GM23338 (cell line): ENCODE results near the gene CNOT10.

Experiments
- CTCF ChIP-seq, 2 experiments: fragments of 200-600 bp in 1 of 2; sonication (generic) in 1 of 2; conservative IDR thresholded peaks; 2 replicates each; pipeline versions ENCODE4 v1.5.1 to v1.6.1; 2016 to 2017; ENCODE audit warnings: antibody characterized with exemption in 2 of 2, low read depth in 2 of 2, mild to moderate bottlenecking in 2 of 2, moderate library complexity in 1 of 2
- ETS1 ChIP-seq: IDR thresholded peaks from 2 replicates; pipeline ENCODE4 v1.6.1; 2016; ENCODE audit warnings: antibody characterized with exemption
- EZH2 ChIP-seq: fragments of 200-600 bp; sonication (generic); IDR thresholded peaks from one replicate; pipeline ENCODE4 v1.8.0; 2017; ENCODE audit warnings: antibody characterized with exemption, mild to moderate bottlenecking, low read depth; ENCODE audit not compliant: unreplicated experiment
- EZH2phosphoT487 ChIP-seq: fragments of 200-600 bp; sonication (generic); IDR thresholded peaks from one replicate; pipeline ENCODE4 v1.8.1; 2018; ENCODE audit warnings: antibody characterized with exemption; ENCODE audit not compliant: unreplicated experiment
- JUNB ChIP-seq: IDR thresholded peaks from one replicate; pipeline ENCODE4 v1.6.1; 2016; ENCODE audit warnings: antibody characterized with exemption; ENCODE audit not compliant: unreplicated experiment
- POLR2AphosphoS5 ChIP-seq: IDR thresholded peaks from 2 replicates; pipeline ENCODE4 v1.6.1; 2016; ENCODE audit warnings: antibody characterized with exemption, low read depth
- REST ChIP-seq: IDR thresholded peaks from one replicate; pipeline ENCODE4 v1.6.1; 2018; ENCODE audit warnings: antibody characterized with exemption; ENCODE audit not compliant: unreplicated experiment

GRCh38 chr3:32780735-32781210, 95.8 kb downstream of the CNOT10 start:
- TF ChIP-seq REST (no peak), ETS1 (peak; percentile 61; the same call in 1 of the 2 replicates), EZH2phosphoT487 (no peak), CTCF (conservative IDR thresholded peaks at IDR 0.05; ENCODE audit: low read depth in 2 of 2) (no peak), EZH2 (no peak), JUNB (no peak), POLR2AphosphoS5 (no peak)
